Body of pancreas (tissue), 4 donors: ENCODE measurements around the gene ELAPOR1.

Source experiments
- CTCF ChIP-seq, 7 experiments: fragments of 450-650 bp in 4 of 7; fragments of 200-600 bp in 3 of 7; sonication (generic) in 3 of 7; IDR thresholded peaks; one replicate each; pipeline ENCODE4 v1.5.1; 2016 to 2019; ENCODE audit warnings: antibody characterized with exemption in 7 of 7
- POLR2A ChIP-seq, 3 donors: fragments of 450-650 bp; IDR thresholded peaks; one replicate each; pipeline ENCODE4 v1.6.1; 2016; ENCODE audit warnings: antibody characterized with exemption in 3 of 3, mild to moderate bottlenecking in 2 of 3

- TF ChIP-seq CTCF (IDR thresholded peaks at IDR 0.05) (no peak), POLR2A (IDR thresholded peaks at IDR 0.05) (no peak)
These were observed 22.9 kb downstream of the ELAPOR1 start for GRCh38 chr1:109136766-109137165.
